Chondrocyte (in vitro differentiated cells): ENCODE results near the gene ZNF407. TPM values are rescaled to one million over a fixed set of nuclear protein-coding genes. Genes with fewer than 3 reads are reported as not detected.

Experiments used
- DNase-seq: peaks from one replicate; pipeline ENCODE4 v3.0.0; 2021; ENCODE audit warnings: mixed read lengths, low spot score
- H3K27ac Mint-ChIP-seq: one replicate; pipeline ENCODE4 v1.8.0; 2021; ENCODE audit warnings: mild to moderate bottlenecking, moderate library complexity, mixed read lengths; ENCODE audit not compliant: unreplicated experiment
- H3K27me3 Mint-ChIP-seq: 2 replicates; pipeline ENCODE4 v1.8.0; 2021; ENCODE audit warnings: low read depth, mixed read lengths
- H3K36me3 Mint-ChIP-seq: 2 replicates; pipeline ENCODE4 v1.8.0; 2021; ENCODE audit warnings: low read depth, mixed read lengths
- H3K4me1 Mint-ChIP-seq: 2 replicates; pipeline ENCODE4 v1.8.0; 2021; ENCODE audit warnings: low read depth, mild to moderate bottlenecking, mixed read lengths
- H3K4me3 Mint-ChIP-seq: one replicate; pipeline ENCODE4 v1.8.0; 2021; ENCODE audit warnings: mild to moderate bottlenecking, moderate library complexity, mixed read lengths; ENCODE audit not compliant: unreplicated experiment
- H3K9me3 Mint-ChIP-seq: 2 replicates; pipeline ENCODE4 v1.8.0; 2021; ENCODE audit warnings: low read depth, mixed read lengths
- total RNA-seq: library from RNA; stranded (reverse); gene quantifications from 3 replicates; pipeline ENCODE4 v1.2.1, GENCODE V29; 2021
- TF ChIP-seq, protein P1 (sequence below): fragments of 200-600 bp; sonication (generic); IDR thresholded peaks from 2 replicates; pipeline ENCODE4 v1.5.0; 2021; ENCODE audit warnings: antibody characterized with exemption, mild to moderate bottlenecking, moderate library complexity

Gene ZNF407
- total RNA-seq, 1 donor from 2014 or later, result 10.4 TPM

- H3K4me1 Mint-ChIP-seq, result peaks cover 3% of the 10 kb centered on the region
- no peaks in the 10 kb centered on the region for H3K27me3 Mint-ChIP-seq
- H3K9me3 Mint-ChIP-seq, result no peaks in the 10 kb centered on the region
- DNase-seq, result no peak
- peaks cover 2% of the 10 kb centered on the region for H3K36me3 Mint-ChIP-seq
- no peak overlapping the region for H3K27ac Mint-ChIP-seq
- TF ChIP-seq, protein P1, sequence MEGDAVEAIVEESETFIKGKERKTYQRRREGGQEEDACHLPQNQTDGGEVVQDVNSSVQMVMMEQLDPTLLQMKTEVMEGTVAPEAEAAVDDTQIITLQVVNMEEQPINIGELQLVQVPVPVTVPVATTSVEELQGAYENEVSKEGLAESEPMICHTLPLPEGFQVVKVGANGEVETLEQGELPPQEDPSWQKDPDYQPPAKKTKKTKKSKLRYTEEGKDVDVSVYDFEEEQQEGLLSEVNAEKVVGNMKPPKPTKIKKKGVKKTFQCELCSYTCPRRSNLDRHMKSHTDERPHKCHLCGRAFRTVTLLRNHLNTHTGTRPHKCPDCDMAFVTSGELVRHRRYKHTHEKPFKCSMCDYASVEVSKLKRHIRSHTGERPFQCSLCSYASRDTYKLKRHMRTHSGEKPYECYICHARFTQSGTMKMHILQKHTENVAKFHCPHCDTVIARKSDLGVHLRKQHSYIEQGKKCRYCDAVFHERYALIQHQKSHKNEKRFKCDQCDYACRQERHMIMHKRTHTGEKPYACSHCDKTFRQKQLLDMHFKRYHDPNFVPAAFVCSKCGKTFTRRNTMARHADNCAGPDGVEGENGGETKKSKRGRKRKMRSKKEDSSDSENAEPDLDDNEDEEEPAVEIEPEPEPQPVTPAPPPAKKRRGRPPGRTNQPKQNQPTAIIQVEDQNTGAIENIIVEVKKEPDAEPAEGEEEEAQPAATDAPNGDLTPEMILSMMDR, result no peak
- no peak overlapping the region for H3K4me3 Mint-ChIP-seq
These were observed 130.9 kb downstream of the ZNF407 start for GRCh38 chr18:74728586-74728985.

DNA sequence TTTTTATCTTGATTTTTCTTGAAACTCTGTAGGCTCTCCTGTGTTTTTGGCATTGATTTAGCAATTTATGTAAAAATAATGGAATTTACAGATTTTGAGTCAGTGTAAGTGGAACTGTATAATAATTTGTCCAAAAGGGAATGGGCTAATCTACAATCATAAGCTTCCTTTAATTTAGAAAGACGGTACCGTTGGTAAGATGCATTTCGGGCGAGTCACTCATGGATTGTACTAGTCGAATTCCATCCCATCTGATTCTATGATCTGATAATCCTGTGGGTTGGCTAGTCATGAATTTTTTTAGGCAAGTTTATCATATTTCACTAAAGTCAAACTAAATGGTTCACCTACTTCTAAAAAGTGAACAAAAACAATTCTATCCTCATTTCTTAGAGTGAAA, 133.4 kb downstream of the ZNF407 start:
- Mint-ChIP-seq H3K27me3 (no peaks in the 10 kb centered on the region), H3K27ac (no peak overlapping the region), H3K4me3 (no peak overlapping the region), H3K4me1 (peaks cover 3% of the 10 kb centered on the region), H3K9me3 (no peaks in the 10 kb centered on the region), H3K36me3 (peaks cover 2% of the 10 kb centered on the region)
- TF ChIP-seq, protein P1, result no peak
- DNase-seq, result no peak

DNA sequence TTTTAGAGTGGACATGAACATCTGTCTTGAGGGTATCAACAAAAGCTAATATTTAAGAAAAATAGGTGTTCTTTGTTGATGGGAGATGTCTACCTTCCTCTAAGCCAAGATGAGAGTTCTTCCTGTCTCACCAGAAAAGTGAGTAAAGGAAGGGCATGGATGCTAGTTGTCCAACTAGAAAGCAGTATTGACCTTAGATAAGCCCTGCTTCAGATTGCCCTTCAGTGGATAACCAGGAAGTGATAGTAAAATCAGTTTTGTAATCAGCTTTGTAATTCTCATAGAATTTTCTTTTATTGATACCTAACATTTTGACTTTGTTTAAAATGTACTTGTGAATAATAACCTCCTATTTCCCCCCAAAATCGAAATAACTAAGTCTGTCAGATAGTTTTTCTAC, 134.7 kb downstream of the ZNF407 start:
- no peaks in the 10 kb centered on the region for H3K9me3 Mint-ChIP-seq
- no peaks in the 10 kb centered on the region for H3K27me3 Mint-ChIP-seq
- H3K4me3 Mint-ChIP-seq, result no peak overlapping the region
- peaks cover 3% of the 10 kb centered on the region for H3K4me1 Mint-ChIP-seq
- no peak for DNase-seq
- H3K36me3 Mint-ChIP-seq, result peaks cover 2% of the 10 kb centered on the region
- H3K27ac Mint-ChIP-seq, result no peak overlapping the region
- TF ChIP-seq, protein P1, result no peak

DNA sequence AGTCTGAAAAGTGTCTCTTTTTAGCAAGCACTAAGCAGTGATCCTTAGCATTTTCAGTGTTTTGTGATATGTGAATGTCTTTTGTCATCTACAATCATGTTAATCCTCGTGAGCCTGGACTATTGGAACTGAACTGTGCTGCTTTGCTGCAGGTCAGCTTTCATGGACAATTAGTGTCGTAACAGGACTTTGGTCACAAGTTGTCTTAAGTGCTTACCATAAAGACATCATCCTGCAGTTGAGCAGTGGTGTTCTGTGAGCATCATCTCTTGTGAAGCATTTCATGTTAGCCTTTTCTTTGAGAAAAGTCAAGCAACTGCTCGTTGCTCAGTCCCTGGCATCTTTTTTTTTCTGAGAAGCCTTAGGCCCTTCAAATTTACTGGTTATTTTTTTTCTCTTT, 135.9 kb downstream of the ZNF407 start:
- TF ChIP-seq, protein P1, result no peak
- DNase-seq, result no peak
- Mint-ChIP-seq H3K27me3 (no peaks in the 10 kb centered on the region), H3K4me1 (peaks cover 3% of the 10 kb centered on the region), H3K4me3 (no peak overlapping the region), H3K9me3 (no peaks in the 10 kb centered on the region), H3K27ac (no peak overlapping the region), H3K36me3 (peaks cover under 1% of the 10 kb centered on the region)

- Mint-ChIP-seq H3K9me3 (no peaks in the 10 kb centered on the region), H3K27me3 (no peaks in the 10 kb centered on the region), H3K27ac (no peak overlapping the region), H3K4me3 (no peak overlapping the region), H3K4me1 (peaks cover 3% of the 10 kb centered on the region), H3K36me3 (no peaks in the 10 kb centered on the region)
- no peak for DNase-seq
- TF ChIP-seq, protein P1, result no peak
These were observed 136.4 kb downstream of the ZNF407 start for GRCh38 chr18:74734013-74734444.
